ENCODE data around the gene OMP.

The OMP gene

GRCh38 chr11:77068457-77069335 is 33.9 kb upstream of the OMP start:
- Histone ChIP-seq H2AFZ (no peak overlapping the region), H3K4me1 (no peaks in the 10 kb centered on the region), H3K4me3 (ENCODE audit: low read depth, low read length) (no peak overlapping the region), H3K27ac (no peak overlapping the region), H3K27me3 (ENCODE audit: control insufficient read depth, insufficient read depth, low read length) (no peaks in the 10 kb centered on the region), H3K36me3 (ENCODE audit: control insufficient read depth, insufficient read depth, low read length) (no peaks in the 10 kb centered on the region), H3K9me3 (ENCODE audit: control insufficient read depth, low read length) (no peaks in the 10 kb centered on the region), H3K9ac (no peak overlapping the region), H3K4me2 (ENCODE audit: low read length) (no peak overlapping the region), H3K79me2 (no peaks in the 10 kb centered on the region)
- no peak for TF ChIP-seq CTCF (IDR thresholded peaks at IDR 0.05)

GRCh38 chr11:77069336-77069968 is 33.2 kb upstream of the OMP start:
- Histone ChIP-seq H3K4me2 (ENCODE audit: low read length) (no peak overlapping the region), H3K36me3 (ENCODE audit: control insufficient read depth, insufficient read depth, low read length) (no peaks in the 10 kb centered on the region), H3K27ac (no peak overlapping the region), H3K4me3 (ENCODE audit: low read depth, low read length) (no peak overlapping the region), H3K27me3 (ENCODE audit: control insufficient read depth, insufficient read depth, low read length) (no peaks in the 10 kb centered on the region), H3K9me3 (ENCODE audit: control insufficient read depth, low read length) (no peaks in the 10 kb centered on the region), H3K79me2 (no peaks in the 10 kb centered on the region), H3K9ac (no peak overlapping the region), H2AFZ (no peak overlapping the region), H3K4me1 (no peaks in the 10 kb centered on the region)
- no peak for TF ChIP-seq CTCF (IDR thresholded peaks at IDR 0.05)

- Histone ChIP-seq H3K4me3 (ENCODE audit: low read depth, low read length) (no peak overlapping the region), H3K4me2 (ENCODE audit: low read length) (no peak overlapping the region), H3K27me3 (ENCODE audit: control insufficient read depth, insufficient read depth, low read length) (no peaks in the 10 kb centered on the region), H3K36me3 (ENCODE audit: control insufficient read depth, insufficient read depth, low read length) (no peaks in the 10 kb centered on the region), H3K79me2 (no peaks in the 10 kb centered on the region), H3K4me1 (no peaks in the 10 kb centered on the region), H3K9me3 (ENCODE audit: control insufficient read depth, low read length) (no peaks in the 10 kb centered on the region), H2AFZ (no peak overlapping the region), H3K27ac (no peak overlapping the region), H3K9ac (no peak overlapping the region)
- no peak for TF ChIP-seq CTCF (IDR thresholded peaks at IDR 0.05)
Measured at GRCh38 chr11:77069969-77070582, 32.6 kb upstream of the OMP start.

GRCh38 chr11:77071077-77071476 is 31.6 kb upstream of the OMP start:
- Histone ChIP-seq H3K36me3 (ENCODE audit: control insufficient read depth, insufficient read depth, low read length) (no peaks in the 10 kb centered on the region), H3K79me2 (no peaks in the 10 kb centered on the region)
- TF ChIP-seq CTCF (IDR thresholded peaks at IDR 0.05) = no peak

More at GRCh38 chr11:77071077-77071476, 31.6 kb upstream of the OMP start:
- H3K4me1 ChIP-seq = no peaks in the 10 kb centered on the region
- H3K9me3 ChIP-seq (ENCODE audit: control insufficient read depth, low read length) = no peaks in the 10 kb centered on the region
- H3K4me3 ChIP-seq (ENCODE audit: low read depth, low read length) = no peak overlapping the region
- H3K4me2 ChIP-seq (ENCODE audit: low read length) = no peak overlapping the region
- no peak overlapping the region for H3K9ac ChIP-seq
- H3K27ac ChIP-seq = no peak overlapping the region
- no peaks in the 10 kb centered on the region for H3K27me3 ChIP-seq (ENCODE audit: control insufficient read depth, insufficient read depth, low read length)
- H2AFZ ChIP-seq = no peak overlapping the region

All from parathyroid adenoma (tissue), 2 donors.